Measurements from ENCODE around the gene CDC14B.
A peak's percentile ranks its signal among the peaks of the same experiment; 100 is the strongest.

The CDC14B gene

GRCh38 chr9:96540106-96540505, 79.5 kb downstream of the CDC14B start:
- TF ChIP-seq CEBPB (IDR thresholded peaks at IDR 0.05) (no peak), NFIC (IDR thresholded peaks at IDR 0.05) (no peak), EP300 (IDR thresholded peaks at IDR 0.05; ENCODE audit: borderline replicate concordance) (no peak), CREB1 (IDR thresholded peaks at IDR 0.05; ENCODE audit: low read depth) (no peak), EGR1 (IDR thresholded peaks at IDR 0.05) (no peak), YY1 (IDR thresholded peaks at IDR 0.05; ENCODE audit: low read depth) (no peak), MAX (IDR thresholded peaks at IDR 0.05) (no peak), REST (IDR thresholded peaks at IDR 0.05; ENCODE audit: low read depth) (no peak), RAD21 (IDR thresholded peaks at IDR 0.05; ENCODE audit: low read depth) (no peak), TAF1 (IDR thresholded peaks at IDR 0.05; ENCODE audit: low read depth) (no peak), TCF12 (IDR thresholded peaks at IDR 0.05; ENCODE audit: low read depth) (no peak), FOXM1 (IDR thresholded peaks at IDR 0.05; ENCODE audit: borderline replicate concordance, low read depth) (no peak), ZBTB7A (IDR thresholded peaks at IDR 0.05; ENCODE audit: low read depth) (no peak), TEAD4 (IDR thresholded peaks at IDR 0.05) (no peak), USF1 (IDR thresholded peaks at IDR 0.05) (no peak)

- TF ChIP-seq REST (IDR thresholded peaks at IDR 0.05; ENCODE audit: low read depth) (no peak), RAD21 (IDR thresholded peaks at IDR 0.05; ENCODE audit: low read depth) (no peak), FOXM1 (IDR thresholded peaks at IDR 0.05; ENCODE audit: borderline replicate concordance, low read depth) (no peak), ZBTB7A (IDR thresholded peaks at IDR 0.05; ENCODE audit: low read depth) (no peak)
Observed at GRCh38 chr9:96532173-96532572, 87.5 kb downstream of the CDC14B start.

- no peak for TF ChIP-seq REST (IDR thresholded peaks at IDR 0.05; ENCODE audit: low read depth)
- no peak for TF ChIP-seq TCF12 (IDR thresholded peaks at IDR 0.05; ENCODE audit: low read depth)
- no peak for TF ChIP-seq TAF1 (IDR thresholded peaks at IDR 0.05; ENCODE audit: low read depth)
- TF ChIP-seq NFIC (IDR thresholded peaks at IDR 0.05), result no peak
- no peak for TF ChIP-seq EGR1 (IDR thresholded peaks at IDR 0.05)
- TF ChIP-seq FOXM1 (IDR thresholded peaks at IDR 0.05; ENCODE audit: borderline replicate concordance, low read depth), result no peak
- TF ChIP-seq RAD21 (IDR thresholded peaks at IDR 0.05; ENCODE audit: low read depth), result no peak
- TF ChIP-seq TEAD4 (IDR thresholded peaks at IDR 0.05), result no peak
- TF ChIP-seq CEBPB (IDR thresholded peaks at IDR 0.05), result no peak
- no peak for TF ChIP-seq EP300 (IDR thresholded peaks at IDR 0.05; ENCODE audit: borderline replicate concordance)
- no peak for TF ChIP-seq ZBTB7A (IDR thresholded peaks at IDR 0.05; ENCODE audit: low read depth)
- no peak for TF ChIP-seq YY1 (IDR thresholded peaks at IDR 0.05; ENCODE audit: low read depth)
- no peak for TF ChIP-seq USF1 (IDR thresholded peaks at IDR 0.05)
- no peak for TF ChIP-seq CREB1 (IDR thresholded peaks at IDR 0.05; ENCODE audit: low read depth)
- no peak for TF ChIP-seq MAX (IDR thresholded peaks at IDR 0.05)
Observed at GRCh38 chr9:96524764-96525163, 94.9 kb downstream of the CDC14B start.

- TF ChIP-seq NFIC (IDR thresholded peaks at IDR 0.05) (peak; percentile 60), CEBPB (IDR thresholded peaks at IDR 0.05) (no peak), RAD21 (IDR thresholded peaks at IDR 0.05; ENCODE audit: low read depth) (no peak)
Observed at GRCh38 chr9:96524045-96524444, 95.6 kb downstream of the CDC14B start.

GRCh38 chr9:96523374-96523773, 96.3 kb downstream of the CDC14B start:
- no peak for TF ChIP-seq RAD21 (IDR thresholded peaks at IDR 0.05; ENCODE audit: low read depth)
